Epidermal melanocyte (primary cell): Measurements from ENCODE around the gene KLK4.
"Not testable (repeated sequence)": the region's sequence is repeated elsewhere in the genome, so short reads cannot be mapped to it uniquely, and the experiment has no call there.

ENCODE experiments used
- DNase-seq: peaks from one replicate; pipeline ENCODE4 v3.0.0; 2011; ENCODE audit warnings: low spot score; ENCODE audit not compliant: insufficient read length

Gene KLK4

DNA sequence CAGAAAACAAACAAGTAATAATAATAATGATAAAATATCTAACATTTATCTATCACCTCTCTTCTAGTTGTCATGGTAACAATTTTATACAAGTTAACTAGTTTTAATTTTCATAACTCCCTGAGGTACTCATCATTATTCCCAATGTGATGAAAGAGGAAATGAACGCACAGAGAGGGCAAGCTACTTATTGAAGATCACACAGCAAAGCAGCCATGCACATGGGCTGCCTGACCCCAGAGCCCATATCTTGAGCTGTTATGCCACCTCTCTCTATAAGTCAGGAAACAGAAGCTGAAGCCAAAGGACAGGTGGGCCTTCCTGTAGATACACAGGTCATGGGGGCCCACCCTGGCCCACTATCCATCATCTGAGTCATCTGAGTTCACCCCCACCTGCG is 4.9 kb upstream of the KLK4 start:
- no peak for DNase-seq

- DNase-seq = no peak
Measured at GRCh38 chr19:50912727-50913716, 1.8 kb upstream of the KLK4 start.

DNA sequence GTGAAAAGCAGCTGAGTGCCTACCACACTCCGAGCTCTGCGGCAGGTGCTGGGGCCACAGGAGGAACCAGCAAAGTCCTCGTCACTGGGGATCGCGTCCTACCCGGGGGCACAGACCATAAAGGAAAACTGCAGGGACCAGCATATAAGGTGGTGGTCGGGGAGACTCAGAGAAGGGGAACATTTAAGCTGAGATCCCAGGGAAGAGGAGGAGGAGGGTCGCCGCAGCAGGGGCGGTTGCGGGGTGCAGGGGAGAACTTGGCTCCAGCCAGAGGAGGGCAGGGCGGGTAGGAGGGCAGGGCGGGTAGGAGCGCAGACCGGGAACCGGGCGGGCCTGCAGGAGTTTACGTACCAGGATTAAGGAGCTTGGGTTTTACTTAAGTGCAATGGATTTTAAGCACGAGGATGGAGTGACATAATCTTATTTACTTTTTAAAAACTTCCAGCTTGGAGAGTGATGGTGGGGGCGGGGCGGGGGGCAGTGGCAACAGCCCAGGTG is 956 bp upstream of the KLK4 start:
- no peak for DNase-seq

DNA sequence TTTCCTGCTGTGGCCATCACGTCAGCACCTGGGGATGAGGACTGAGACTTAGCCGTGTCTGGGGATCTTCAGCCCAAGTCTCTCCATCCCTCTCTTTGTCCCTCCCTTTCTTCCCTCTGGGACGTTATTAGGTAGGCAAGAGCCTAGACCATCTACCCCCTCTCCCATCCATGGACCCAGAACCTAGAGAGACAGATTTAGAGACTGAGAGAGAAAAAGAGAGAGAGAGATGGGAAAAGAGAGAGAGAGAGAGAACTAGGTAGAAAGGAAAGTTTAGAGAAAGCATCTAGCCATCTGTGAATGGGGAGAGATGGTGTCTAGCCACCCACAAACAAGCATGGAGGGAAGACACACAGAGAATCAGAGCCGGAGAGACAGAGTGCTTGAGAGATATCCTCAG is 473 bp downstream of the KLK4 start:
- DNase-seq = no peak

- no peak for DNase-seq
Measured at GRCh38 chr19:50909240-50910070, 1.7 kb downstream of the KLK4 start.

DNA sequence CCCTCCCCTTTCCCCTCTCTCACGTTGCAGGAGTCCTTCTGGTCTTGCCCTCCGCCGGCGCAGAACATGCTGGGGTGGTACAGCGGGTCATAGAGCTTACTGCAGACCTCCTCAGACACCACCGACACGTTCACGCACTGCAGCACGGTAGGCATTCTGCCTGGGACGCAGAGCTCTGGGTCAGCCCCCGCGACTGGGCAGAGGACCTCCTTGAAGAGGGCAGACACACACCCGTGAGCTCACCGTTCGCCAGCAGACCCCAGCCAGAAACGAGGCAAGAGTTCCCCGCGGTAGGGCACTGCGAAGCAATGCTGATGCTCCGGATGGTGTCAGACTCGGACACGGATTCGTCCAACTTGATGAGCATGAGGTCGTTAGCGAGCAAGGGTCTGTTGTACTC is 2.9 kb downstream of the KLK4 start:
- no peak for DNase-seq

GRCh38 chr19:50906217-50906616 is 5.0 kb downstream of the KLK4 start:
- DNase-seq = no peak

DNA sequence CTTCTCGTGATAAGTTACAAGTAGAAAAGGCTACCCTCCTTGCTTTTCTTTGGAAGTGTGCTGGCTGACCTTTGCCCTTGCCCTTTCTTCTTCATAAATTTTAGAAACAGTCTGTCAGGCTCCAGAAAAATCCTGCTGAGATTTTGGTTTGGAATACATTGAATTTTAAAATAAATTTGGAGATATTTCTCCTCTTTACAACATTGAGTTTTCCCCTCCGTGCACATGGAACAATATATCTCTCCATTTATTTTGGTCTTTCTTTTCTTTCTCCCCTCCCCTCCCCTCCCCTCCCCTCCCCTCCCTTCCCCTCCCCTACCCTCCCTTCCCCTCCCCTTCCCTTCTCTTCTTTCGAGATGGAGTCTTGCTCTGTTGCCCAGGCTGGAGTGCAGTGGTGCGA is 8.6 kb downstream of the KLK4 start:
- no peak for DNase-seq

GRCh38 chr19:50899569-50899968 is 11.6 kb downstream of the KLK4 start:
- no peak for DNase-seq

- DNase-seq = no peak
Measured at GRCh38 chr19:50898018-50898417, 13.2 kb downstream of the KLK4 start.

GRCh38 chr19:50897612-50898011 is 13.6 kb downstream of the KLK4 start:
- DNase-seq = no peak

- no peak for DNase-seq
Measured at GRCh38 chr19:50897191-50897607, 14.0 kb downstream of the KLK4 start.

DNA sequence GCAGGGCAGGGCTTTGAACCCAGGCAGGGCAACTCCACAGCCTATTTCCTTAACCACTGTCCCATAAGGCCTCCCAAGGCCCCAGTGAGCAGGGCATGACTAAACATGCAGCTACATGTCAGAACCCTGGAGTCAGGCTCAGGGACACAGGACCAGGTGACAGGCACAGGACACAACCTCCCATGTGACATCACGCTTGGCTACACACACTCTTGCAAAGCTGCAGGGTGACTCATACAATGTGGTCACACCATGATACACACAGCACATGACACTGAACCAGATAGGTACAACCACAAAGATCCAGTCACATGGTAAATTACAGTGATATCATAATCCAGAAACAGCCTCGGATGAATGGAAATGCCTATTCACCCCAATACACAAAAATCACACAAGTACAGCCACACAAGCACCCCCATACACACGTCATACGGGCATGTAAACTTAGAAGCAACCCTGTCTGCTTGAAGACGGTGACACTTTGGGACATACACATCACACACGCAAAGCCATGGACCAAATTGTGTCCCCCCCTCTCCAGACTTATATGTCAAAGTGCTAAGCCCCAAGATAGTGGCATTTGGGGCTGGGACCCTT is 14.5 kb downstream of the KLK4 start:
- no peak for DNase-seq

GRCh38 chr19:50896089-50896590 is 15.1 kb downstream of the KLK4 start:
- not testable (repeated sequence) for DNase-seq

- no peak for DNase-seq
Measured at GRCh38 chr19:50894478-50895356, 16.5 kb downstream of the KLK4 start.

- DNase-seq = no peak
Measured at GRCh38 chr19:50893047-50893736, 18.0 kb downstream of the KLK4 start.

- no peak for DNase-seq
Measured at GRCh38 chr19:50891253-50891625, 20.0 kb downstream of the KLK4 start.

- DNase-seq = no peak
Measured at GRCh38 chr19:50890422-50891252, 20.6 kb downstream of the KLK4 start.

DNA sequence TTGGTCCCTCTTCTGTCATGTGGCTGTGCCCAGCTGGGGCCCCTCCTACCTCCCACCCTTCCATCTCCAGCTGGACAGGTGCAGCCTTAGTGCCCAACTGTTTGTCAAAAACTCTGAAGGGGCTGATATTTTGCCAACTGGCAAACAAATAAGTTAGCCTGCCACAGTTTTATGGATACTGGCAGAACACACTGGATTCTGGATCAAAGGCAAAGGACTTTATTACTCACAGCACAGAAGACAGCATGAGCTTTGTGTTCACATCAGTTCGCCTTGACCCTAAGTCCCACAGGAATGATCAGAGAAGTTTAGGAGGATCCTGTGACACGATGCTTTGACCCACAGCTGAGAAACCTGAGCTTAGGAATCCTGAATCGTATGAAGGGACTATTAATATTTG is 21.6 kb downstream of the KLK4 start:
- DNase-seq = no peak
